Colon (tissue), 2 donors: ENCODE data around the gene TPD52L1.
"Not testable (repeated sequence)": the region's sequence is repeated elsewhere in the genome, so short reads cannot be mapped to it uniquely, and the experiment has no call there.

Source experiments
- FAIRE-seq: peaks from 2 replicates; lab custom pipeline; 2012; peaks lifted over from hg19 to GRCh38; lab: Jason Lieb, UNC
- donor health status: control.
- donor health status: control.

TPD52L1 gene

GRCh38 chr6:125153391-125154117, at the start of gene TPD52L1:
TSS of gene TPD52L1 (plus strand) at chr6:125153773. CDS start at chr6:125153952, 179 bp downstream.
- no peak for FAIRE-seq

GRCh38 chr6:125104425-125104824, 49.1 kb upstream of the TPD52L1 start:
- FAIRE-seq: no peak

- FAIRE-seq: no peak
Measured at GRCh38 chr6:125107048-125107447, 46.5 kb upstream of the TPD52L1 start.

GRCh38 chr6:125107896-125108295, 45.7 kb upstream of the TPD52L1 start:
- no peak for FAIRE-seq

GRCh38 chr6:125110056-125110455, 43.5 kb upstream of the TPD52L1 start:
- no peak for FAIRE-seq

GRCh38 chr6:125111219-125111983, 42.2 kb upstream of the TPD52L1 start:
- no peak for FAIRE-seq

GRCh38 chr6:125112934-125113333, 40.6 kb upstream of the TPD52L1 start:
- no peak for FAIRE-seq

GRCh38 chr6:125114248-125114858, 39.2 kb upstream of the TPD52L1 start:
- peak; percentile 61 for FAIRE-seq

- no peak for FAIRE-seq
Measured at GRCh38 chr6:125116170-125116569, 37.4 kb upstream of the TPD52L1 start.

GRCh38 chr6:125116710-125117109, 36.9 kb upstream of the TPD52L1 start:
- FAIRE-seq: no peak

- no peak for FAIRE-seq
Measured at GRCh38 chr6:125117818-125118217, 35.8 kb upstream of the TPD52L1 start.

GRCh38 chr6:125120054-125120590, 33.5 kb upstream of the TPD52L1 start:
- no peak for FAIRE-seq

GRCh38 chr6:125121894-125122293, 31.7 kb upstream of the TPD52L1 start:
- FAIRE-seq: no peak

GRCh38 chr6:125123051-125123450, 30.5 kb upstream of the TPD52L1 start:
- no peak for FAIRE-seq

GRCh38 chr6:125123468-125124048, 30.0 kb upstream of the TPD52L1 start:
- FAIRE-seq: no peak

- FAIRE-seq: no peak
Measured at GRCh38 chr6:125124049-125124669, 29.4 kb upstream of the TPD52L1 start.

- FAIRE-seq: not testable (repeated sequence)
Measured at GRCh38 chr6:125125856-125126255, 27.7 kb upstream of the TPD52L1 start.

- FAIRE-seq: no peak
Measured at GRCh38 chr6:125129354-125129753, 24.2 kb upstream of the TPD52L1 start.

- FAIRE-seq: no peak
Measured at GRCh38 chr6:125132058-125132457, 21.5 kb upstream of the TPD52L1 start.

GRCh38 chr6:125136378-125136777, 17.2 kb upstream of the TPD52L1 start:
- FAIRE-seq: no peak

GRCh38 chr6:125138083-125138482, 15.5 kb upstream of the TPD52L1 start:
- FAIRE-seq: no peak

- no peak for FAIRE-seq
Measured at GRCh38 chr6:125140808-125141207, 12.8 kb upstream of the TPD52L1 start.
